ENCODE results near the gene DNAH3. TPM values are rescaled to one million over a fixed set of nuclear protein-coding genes. Genes with fewer than 3 reads are reported as not detected.

The DNAH3 gene
- total and polyA plus RNA-seq, 2 of the 8 experiments (the other 6 are each of a cell fraction or from before 2014, with no cell fraction given) = 0.57 to 0.71 TPM

DNA sequence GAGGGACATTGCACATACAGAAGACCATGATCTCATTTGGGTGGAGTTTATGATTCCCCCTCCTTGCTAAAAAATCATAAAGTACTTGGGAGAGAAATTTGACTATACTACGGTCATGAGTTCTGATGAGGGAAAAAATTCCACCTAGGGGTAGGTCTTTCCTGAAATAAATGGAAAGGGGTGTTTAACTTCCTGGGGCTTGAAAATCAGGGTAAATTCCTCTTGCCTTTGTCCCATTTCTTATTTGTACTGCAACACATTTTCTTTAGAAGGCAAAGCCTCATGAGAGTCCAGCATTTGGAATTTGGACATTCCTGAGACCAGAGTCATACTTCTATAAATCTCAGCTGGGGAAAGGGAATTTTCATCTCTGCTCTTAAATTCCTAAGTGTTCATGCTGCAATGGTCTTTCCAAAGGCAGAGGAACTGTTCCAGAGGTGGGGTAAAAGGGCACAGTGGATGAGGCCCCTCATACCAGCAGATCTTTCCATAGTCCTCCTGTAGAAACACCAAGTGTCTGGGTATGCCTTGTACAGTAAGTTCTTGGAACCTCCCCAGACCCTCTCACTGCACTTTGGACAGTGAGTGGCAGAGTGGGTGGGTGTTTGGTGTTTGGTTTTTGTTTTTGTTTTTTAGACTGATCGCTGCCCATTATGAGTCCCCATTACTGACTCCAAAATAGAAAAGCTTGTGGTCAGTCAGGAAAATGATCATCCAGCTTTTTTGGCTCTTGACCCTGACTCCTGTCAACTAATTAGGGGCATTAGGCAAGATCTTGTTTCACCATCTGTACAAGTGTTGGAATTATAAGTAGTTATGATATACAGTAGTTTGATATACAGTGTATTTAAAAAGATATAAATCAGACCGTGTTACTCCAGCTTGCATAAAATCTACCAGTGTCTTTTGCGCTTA is 244.0 kb downstream of the DNAH3 start:
- Histone ChIP-seq H3K23me2 (ENCODE audit: low read depth, low read length) (no peaks in the 10 kb centered on the region; the same call in 1 of the 2 replicates), H3K4me2 (ENCODE audit: insufficient read depth in 1 of 2, low read depth in 2 of 2, low read length in 2 of 2) (no peak overlapping the region), H4K8ac (ENCODE audit: extremely low read depth, insufficient read depth, low read length) (no peak overlapping the region), H3K4me3 (ENCODE audit: extremely low read depth in 1 of 4, insufficient read depth in 2 of 4, low read depth in 3 of 4, low read length in 4 of 4) (no peak overlapping the region), H3K79me2 (ENCODE audit: control insufficient read depth in 1 of 2, insufficient read depth in 2 of 2, low read length in 2 of 2) (peaks cover 0 to 18% of the 10 kb centered on the region in 2 experiments; a peak in 2 of 4 replicates), H3K9me3 (ENCODE audit: insufficient read depth in 2 of 2, low read depth in 1 of 2, low read length in 1 of 2) (no peaks in the 10 kb centered on the region), H3K27ac (ENCODE audit: low read depth, low read length) (no peak overlapping the region), H3K14ac (ENCODE audit: insufficient read length) (no peak overlapping the region), H3K27me3 (replicated peaks in 1 of 4; ENCODE audit: control insufficient read depth in 3 of 4, extremely low read depth in 1 of 4, insufficient read depth in 3 of 4, low read length in 3 of 4) (no peaks in the 10 kb centered on the region; a peak in 1 of 7 replicates), H2BK15ac (ENCODE audit: low read length) (no peak overlapping the region), H2BK120ac (replicated peaks; ENCODE audit: low read depth, low read length) (no peak overlapping the region), H2BK5ac (ENCODE audit: low read depth, low read length) (no peak overlapping the region), H4K20me1 (replicated peaks in 1 of 2; ENCODE audit: control insufficient read depth in 1 of 2, insufficient read depth in 2 of 2, low read length in 2 of 2) (no peaks in the 10 kb centered on the region), H3K79me1 (ENCODE audit: low read depth, low read length) (no peaks in the 10 kb centered on the region; the same call in 1 of the 2 replicates), H3K23ac (ENCODE audit: insufficient read length) (no peak overlapping the region), H3K4ac (replicated peaks; ENCODE audit: insufficient read length, low read depth, low read length) (no peak overlapping the region), H2BK12ac (ENCODE audit: low read depth, low read length) (no peak overlapping the region), H2BK20ac (ENCODE audit: low read length) (no peak overlapping the region), H3K18ac (ENCODE audit: extremely low read depth, low read length) (no peak overlapping the region), H3K36me3 (ENCODE audit: control insufficient read depth in 2 of 4, insufficient read depth in 4 of 4, low read length in 3 of 4) (peaks cover 0 to 5% (median 0%) of the 10 kb centered on the region in 4 experiments; a peak in 1 of 8 replicates), H4K91ac (replicated peaks; ENCODE audit: insufficient read length, low read length) (no peak overlapping the region), H2AK5ac (ENCODE audit: low read depth, low read length) (no peak overlapping the region), H3K4me1 (replicated peaks in 1 of 4; ENCODE audit: control insufficient read depth in 3 of 4, insufficient read depth in 4 of 4, low read length in 3 of 4) (peaks cover 0 to 9% (median 3%) of the 10 kb centered on the region in 4 experiments; a peak in 3 of 7 replicates), H2AFZ (ENCODE audit: low read length) (no peak overlapping the region), H4K5ac (ENCODE audit: insufficient read length, low read depth, low read length) (no peak overlapping the region), H3K56ac (replicated peaks; ENCODE audit: insufficient read length, low read depth, low read length) (no peak overlapping the region), H3K9ac (replicated peaks in 1 of 4; ENCODE audit: extremely low read depth in 1 of 4, low read depth in 3 of 4, low read length in 3 of 4) (no peak overlapping the region)
- ChIA-PET CTCF (ENCODE audit: partially characterized antibody) (interaction anchor here (0.6 to 1.2 kb wide), 3 partner anchors 9 to 92 kb away, joined by 3 to 4 read pairs (median 3); no protein-coding TSS in a partner anchor), POLR2A (ENCODE audit: partially characterized antibody) (interaction anchor here (1.7 kb wide), 1 partner anchor 12 kb away, joined by 4 read pairs; no protein-coding TSS in a partner anchor)
- DNase-seq (ENCODE audit: low read depth in 1 of 2, low spot score in 2 of 2) (no peak), FAIRE-seq (no peak)
- WGBS, 2 experiments (ENCODE audit: extremely low coverage in 1 of 2, insufficient coverage in 1 of 2, insufficient read length in 1 of 2, insufficient replicate concordance in 2 of 2, low coverage in 1 of 2, low lambda C conversion rate in 2 of 2, missing lambda C conversion rate in 1 of 2) = 89% methylated on average over 4 of the region's 4 CpGs; no CpG with 5 or more reads in 1 of the 2 experiments
- TF ChIP-seq SUZ12 (IDR thresholded peaks at IDR 0.05; ENCODE audit: low read length) (no peak), EGR1 (IDR thresholded peaks at IDR 0.05; ENCODE audit: borderline replicate concordance, low read depth, low read length) (no peak), CBX5 (IDR thresholded peaks at IDR 0.05; ENCODE audit: low read depth, low read length) (no peak), PHF8 (conservative IDR thresholded peaks at IDR 0.05; ENCODE audit: low read depth, low read length) (no peak), RFX5 (IDR thresholded peaks at IDR 0.05; ENCODE audit: borderline replicate concordance, low read depth, low read length) (no peak), ZNF274 (IDR thresholded peaks at IDR 0.05; ENCODE audit: borderline replicate concordance, extremely low read depth, low read length) (no peak), EP300 (IDR thresholded peaks at IDR 0.05; ENCODE audit: borderline replicate concordance in 1 of 2, low read depth in 2 of 2, low read length in 2 of 2) (no peak), SP4 (IDR thresholded peaks at IDR 0.05; ENCODE audit: low read length) (no peak), SAP30 (IDR thresholded peaks at IDR 0.05; ENCODE audit: insufficient read depth, insufficient replicate concordance, low read length) (no peak), JUND (IDR thresholded peaks at IDR 0.05; ENCODE audit: low read length) (no peak), RAD21 (IDR thresholded peaks at IDR 0.05 in 1 of 2, conservative IDR thresholded peaks at IDR 0.05 in 1 of 2; ENCODE audit: low read depth in 2 of 2, low read length in 2 of 2) (no peak)

Measured in H1 (cell line).